GM19351 (cell line): Measurements from ENCODE around the gene CREM.

Experiments used
- ATAC-seq: cut with Tn5 transposase; IDR thresholded peaks from one replicate; pipeline ENCODE4 v1.9.1; 2021; ENCODE audit warnings: mild to moderate bottlenecking, moderate library complexity; ENCODE audit not compliant: unreplicated experiment

Gene CREM

GRCh38 chr10:35262436-35262835 is 135.8 kb downstream of the CREM start:
- ATAC-seq: no peak
